Lower lobe of right lung (tissue), 2 donors: Measurements from ENCODE around the gene THSD4. TPM values are rescaled to one million over a fixed set of nuclear protein-coding genes. Genes with fewer than 3 reads are reported as not detected.

Source experiments
- ATAC-seq, 2 donors: fragments of 200-7000 bp; cut with Tn5 transposase; one replicate each; pipeline ENCODE4 v1.9.1; 2020 to 2022; ENCODE audit warnings: mild to moderate bottlenecking in 2 of 2, moderate library complexity in 2 of 2
- DNase-seq: peaks from one replicate; pipeline ENCODE4 v3.0.0-alpha.2; 2020
- H3K27ac ChIP-seq: fragments of 200-600 bp; one replicate; pipeline ENCODE4 v1.8.0; 2022
- H3K27me3 ChIP-seq: fragments of 200-600 bp; one replicate; pipeline ENCODE4 v1.8.0; 2022; ENCODE audit warnings: low read depth
- H3K36me3 ChIP-seq: fragments of 200-600 bp; one replicate; pipeline ENCODE4 v1.8.0; 2022; ENCODE audit warnings: mild to moderate bottlenecking
- H3K4me1 ChIP-seq: fragments of 200-600 bp; one replicate; pipeline ENCODE4 v1.8.0; 2022
- H3K4me3 ChIP-seq: fragments of 200-600 bp; one replicate; pipeline ENCODE4 v1.8.0; 2022; ENCODE audit warnings: mild to moderate bottlenecking
- H3K9me3 ChIP-seq: fragments of 200-600 bp; one replicate; pipeline ENCODE4 v1.8.0; 2022
- CTCF ChIP-seq: fragments of 200-600 bp; IDR thresholded peaks from one replicate; pipeline ENCODE4 v1.8.0; 2022; ENCODE audit warnings: antibody characterized with exemption, mild to moderate bottlenecking
- intact Hi-C: fragments of 100-400 bp; cut with DNase I; formaldehyde crosslinking; loops from one replicate; pipeline ENCODE4 v1.11.0; 2022
- total RNA-seq: library from RNA; stranded (reverse); fragmentation: NEBNext Ultra II Directional; extraction: Animal tissue kit (Norgen Biotek cat#: 25700); gene quantifications from one replicate; pipeline ENCODE4 v1.2.1, GENCODE V29; 2021
- donor health status: DM: no; HTN: yes; CAD: no; lungs with severe emphysema.

THSD4 gene
- total RNA-seq, 1 donor from 2014 or later, result 18.2 TPM

DNA sequence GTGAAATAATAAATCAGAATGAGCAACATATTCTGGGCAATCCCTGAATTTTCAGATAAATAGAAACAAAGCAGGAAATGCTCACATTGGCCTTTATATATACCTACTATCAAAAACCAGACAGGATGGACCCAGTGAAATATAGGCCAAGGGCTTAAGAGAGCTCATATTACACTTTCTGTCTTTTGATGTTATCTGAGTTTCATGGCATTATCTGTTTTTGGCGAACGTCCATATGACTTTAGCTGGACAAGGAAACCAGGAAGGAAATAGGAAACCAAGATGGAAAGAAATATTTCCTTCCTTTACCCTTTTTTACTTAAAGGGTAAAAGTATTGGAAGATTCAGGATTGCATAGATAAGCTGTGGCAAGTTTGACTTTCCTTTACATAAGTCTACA, 274.8 kb downstream of the THSD4 start:
- no peaks in the 10 kb centered on the region for H3K27me3 ChIP-seq
- no peak for TF ChIP-seq CTCF
- H3K4me3 ChIP-seq, result no peak overlapping the region
- DNase-seq (no peak), ATAC-seq (no peak)
- no peaks in the 10 kb centered on the region for H3K9me3 ChIP-seq
- intact Hi-C loops, result no loop called here
- H3K27ac ChIP-seq, result no peak overlapping the region
- no peaks in the 10 kb centered on the region for H3K36me3 ChIP-seq
- peaks cover 37% of the 10 kb centered on the region for H3K4me1 ChIP-seq

- intact Hi-C loops, result no loop called here
- Histone ChIP-seq H3K36me3 (no peaks in the 10 kb centered on the region), H3K9me3 (no peaks in the 10 kb centered on the region), H3K4me1 (peaks cover 24% of the 10 kb centered on the region), H3K4me3 (no peak overlapping the region), H3K27ac (no peak overlapping the region), H3K27me3 (no peaks in the 10 kb centered on the region)
- DNase-seq, result no peak
- no peak for TF ChIP-seq CTCF
- ATAC-seq, result no peak
These were observed 276.3 kb downstream of the THSD4 start for GRCh38 chr15:71391421-71392088.

DNA sequence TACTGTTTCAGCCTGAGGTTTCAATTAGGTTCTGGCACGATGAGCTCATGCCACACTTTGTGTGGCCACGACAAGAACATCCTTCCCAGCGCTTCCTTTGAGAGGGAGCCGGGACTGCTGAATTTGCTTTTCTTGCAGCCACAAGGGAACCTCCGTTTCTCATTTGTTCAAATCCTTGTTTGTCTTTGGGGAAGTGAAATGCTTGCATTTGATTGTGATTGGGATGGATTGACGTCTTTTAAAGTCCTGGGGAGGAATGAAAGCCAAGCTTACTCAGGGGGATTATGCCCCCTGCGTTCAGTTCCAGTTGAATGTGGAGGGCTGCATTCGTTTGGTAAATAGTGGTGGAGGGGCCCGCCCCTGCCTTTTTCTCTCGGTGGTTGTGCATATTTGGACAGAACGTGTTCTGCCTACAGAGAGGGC, 277.6 kb downstream of the THSD4 start:
- intact Hi-C loops, result no loop called here

DNA sequence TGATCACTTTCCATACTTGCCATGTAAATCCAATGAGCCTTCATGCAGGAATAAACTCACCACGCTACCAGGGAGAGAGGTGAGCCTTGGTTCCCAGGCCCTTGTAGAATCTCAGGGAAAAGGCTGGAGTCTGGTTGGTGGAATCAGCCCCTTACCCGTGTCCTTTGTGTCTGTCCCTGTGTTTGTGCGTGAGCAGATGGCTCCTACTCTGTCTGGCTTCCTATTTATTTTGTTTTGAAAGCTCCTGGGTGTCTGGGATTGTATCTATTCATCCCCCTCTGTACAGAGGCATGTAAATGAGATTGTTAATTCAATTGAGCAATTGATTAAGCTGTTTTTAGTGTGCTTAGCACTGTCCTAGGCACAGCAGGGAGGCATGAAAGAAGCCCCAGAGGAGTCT, 278.1 kb downstream of the THSD4 start:
- no peaks in the 10 kb centered on the region for H3K27me3 ChIP-seq
- H3K9me3 ChIP-seq, result no peaks in the 10 kb centered on the region
- no peak overlapping the region for H3K27ac ChIP-seq
- H3K4me3 ChIP-seq, result no peak overlapping the region
- H3K4me1 ChIP-seq, result peaks cover 12% of the 10 kb centered on the region
- H3K36me3 ChIP-seq, result no peaks in the 10 kb centered on the region
- ATAC-seq (no peak), DNase-seq (no peak)
- intact Hi-C loops, result no loop called here
- no peak for TF ChIP-seq CTCF

More for the DNA sequence above, 277.6 kb downstream of the THSD4 start:
- Histone ChIP-seq H3K9me3 (no peaks in the 10 kb centered on the region), H3K4me3 (no peak overlapping the region), H3K4me1 (peaks cover 13% of the 10 kb centered on the region), H3K36me3 (no peaks in the 10 kb centered on the region), H3K27me3 (no peaks in the 10 kb centered on the region), H3K27ac (no peak overlapping the region)
- no peak for DNase-seq
- ATAC-seq, result no peak
- no peak for TF ChIP-seq CTCF

GRCh38 chr15:71396536-71397125, 281.4 kb downstream of the THSD4 start:
- ATAC-seq (no peak), DNase-seq (no peak)
- no peak overlapping the region for H3K27ac ChIP-seq
- no peaks in the 10 kb centered on the region for H3K9me3 ChIP-seq
- no peaks in the 10 kb centered on the region for H3K36me3 ChIP-seq
- no peak for TF ChIP-seq CTCF
- H3K27me3 ChIP-seq, result no peaks in the 10 kb centered on the region
- intact Hi-C loops, result no loop called here
- peaks cover 15% of the 10 kb centered on the region for H3K4me1 ChIP-seq
- no peak overlapping the region for H3K4me3 ChIP-seq
